Nephron progenitor cell (in vitro differentiated cells): Measurements from ENCODE around the gene INSRR.

Experiments used
- DNase-seq: peaks from one replicate; pipeline ENCODE4 v3.0.0; 2021
- H3K27ac Mint-ChIP-seq: 2 replicates; pipeline ENCODE4 v1.8.0; 2021; ENCODE audit warnings: mild to moderate bottlenecking, moderate library complexity, mixed read lengths
- H3K27me3 Mint-ChIP-seq: 2 replicates; pipeline ENCODE4 v1.8.0; 2021; ENCODE audit warnings: mild to moderate bottlenecking, low read depth, mixed read lengths; ENCODE audit not compliant: poor library complexity
- H3K36me3 Mint-ChIP-seq: 2 replicates; pipeline ENCODE4 v1.8.0; 2021; ENCODE audit warnings: low read depth, mixed read lengths
- H3K4me1 Mint-ChIP-seq: 2 replicates; pipeline ENCODE4 v1.8.0; 2021; ENCODE audit warnings: mixed read lengths
- H3K4me3 Mint-ChIP-seq: 2 replicates; pipeline ENCODE4 v1.8.0; 2021; ENCODE audit warnings: mild to moderate bottlenecking, moderate library complexity, mixed read lengths
- H3K9me3 Mint-ChIP-seq: 2 replicates; pipeline ENCODE4 v1.8.0; 2021; ENCODE audit warnings: mild to moderate bottlenecking, moderate library complexity, mixed read lengths
- CTCF ChIP-seq: fragments of 200-600 bp; sonication (generic); IDR thresholded peaks from 2 replicates; pipeline ENCODE4 v1.5.0; 2021; ENCODE audit warnings: antibody characterized with exemption

The INSRR gene

DNA sequence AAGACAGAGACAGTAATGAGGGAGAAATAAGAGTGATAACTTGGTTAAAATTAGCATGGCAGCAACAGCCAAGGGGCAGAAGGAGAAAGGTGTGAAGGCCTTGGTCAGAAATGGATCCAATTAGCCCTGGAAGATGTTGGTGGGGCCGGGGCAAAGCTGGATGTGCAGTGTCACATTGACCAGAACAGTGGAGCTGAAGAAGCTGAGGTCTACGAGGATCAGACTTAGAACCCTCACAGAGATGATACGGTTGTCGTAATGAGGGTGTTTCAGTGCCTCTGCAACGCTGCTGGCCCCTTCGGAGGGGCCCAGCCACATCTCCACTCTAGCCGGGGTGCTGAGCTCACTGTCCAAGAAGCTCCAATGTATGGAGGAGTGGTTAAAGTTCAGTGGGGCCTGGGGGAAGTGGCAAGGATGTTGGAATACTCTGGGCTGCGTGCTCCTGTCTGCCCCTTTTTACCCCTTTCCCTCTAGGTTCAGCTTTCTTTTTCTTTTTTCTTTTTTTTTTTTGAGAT, 56.4 kb downstream of the INSRR start:
- peaks cover 89% of the 10 kb centered on the region for H3K4me1 Mint-ChIP-seq
- H3K9me3 Mint-ChIP-seq: no peaks in the 10 kb centered on the region
- no peaks in the 10 kb centered on the region for H3K27me3 Mint-ChIP-seq
- no peak for TF ChIP-seq CTCF
- no peak for DNase-seq
- H3K36me3 Mint-ChIP-seq: peaks cover 20% of the 10 kb centered on the region
- no peak overlapping the region for H3K4me3 Mint-ChIP-seq
- H3K27ac Mint-ChIP-seq: peak overlapping the region; percentile 47

GRCh38 chr1:156801409-156802121, 57.4 kb downstream of the INSRR start:
- Mint-ChIP-seq H3K9me3 (no peaks in the 10 kb centered on the region), H3K27me3 (no peaks in the 10 kb centered on the region), H3K4me1 (peaks cover 91% of the 10 kb centered on the region), H3K36me3 (peaks cover 18% of the 10 kb centered on the region), H3K27ac (peak overlapping the region; percentile 33), H3K4me3 (peak overlapping the region; percentile 10)
- TF ChIP-seq CTCF: no peak
- DNase-seq: no peak

DNA sequence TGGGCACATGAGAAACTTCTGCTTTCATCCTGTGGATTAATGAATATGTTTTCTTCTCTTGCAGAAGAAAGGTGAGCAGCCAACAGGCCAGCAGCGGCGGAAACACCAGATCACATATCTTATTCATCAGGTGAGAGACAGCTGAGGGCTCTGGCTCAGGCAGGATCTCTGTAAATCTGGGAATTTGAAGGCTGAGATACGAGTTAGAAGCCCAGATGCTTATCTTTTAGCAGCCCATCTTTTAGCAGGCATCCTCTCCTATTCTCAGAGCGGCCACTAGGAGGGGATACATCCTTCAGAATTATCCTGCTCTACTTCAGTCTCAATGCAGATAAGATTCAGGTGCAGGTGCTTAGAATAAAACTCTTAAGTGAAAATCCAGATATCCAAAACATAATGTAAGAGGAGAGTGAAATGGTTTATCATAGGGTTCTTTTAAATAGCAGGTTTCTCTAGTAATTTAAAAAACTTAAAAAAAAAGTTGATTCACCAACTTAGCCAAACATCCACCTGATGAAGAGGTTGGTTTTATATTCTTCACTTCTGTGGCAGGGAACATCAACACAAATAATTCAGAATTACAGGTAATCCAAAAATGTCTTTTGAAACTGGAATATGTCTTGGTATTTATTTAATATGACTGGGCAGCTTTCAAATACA, 61.6 kb downstream of the INSRR start:
- peak overlapping the region; percentile 3 for H3K4me3 Mint-ChIP-seq
- H3K9me3 Mint-ChIP-seq: no peaks in the 10 kb centered on the region
- H3K27me3 Mint-ChIP-seq: no peaks in the 10 kb centered on the region
- TF ChIP-seq CTCF: peak; percentile 78
- peaks cover 73% of the 10 kb centered on the region for H3K4me1 Mint-ChIP-seq
- H3K36me3 Mint-ChIP-seq: peaks cover 46% of the 10 kb centered on the region
- no peak overlapping the region for H3K27ac Mint-ChIP-seq
- DNase-seq: peak; percentile 55

- Mint-ChIP-seq H3K27me3 (no peaks in the 10 kb centered on the region), H3K4me3 (peak overlapping the region; percentile 24), H3K27ac (peak overlapping the region; percentile 9), H3K9me3 (no peaks in the 10 kb centered on the region), H3K36me3 (peaks cover 55% of the 10 kb centered on the region), H3K4me1 (peaks cover 64% of the 10 kb centered on the region)
- no peak for DNase-seq
- no peak for TF ChIP-seq CTCF
Measured at GRCh38 chr1:156796340-156797097, 62.4 kb downstream of the INSRR start.

DNA sequence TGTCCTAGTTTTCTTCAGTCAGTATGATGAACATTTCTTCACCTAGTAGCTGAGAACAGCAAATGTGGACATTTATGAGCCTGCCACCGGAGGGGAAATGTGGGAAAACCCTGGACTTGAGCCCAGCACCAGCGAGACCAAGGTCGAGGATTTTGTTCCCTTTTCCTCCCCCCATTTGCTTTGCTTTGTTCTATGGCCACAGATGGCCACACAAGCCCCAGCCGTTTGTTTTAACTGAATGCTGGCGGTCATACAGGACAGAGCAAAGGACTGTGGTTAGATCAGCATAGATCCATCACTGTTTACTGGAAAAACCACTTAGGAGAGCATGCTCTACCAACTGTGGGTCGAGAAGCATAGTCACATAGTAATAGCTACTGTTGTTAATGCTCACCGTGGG, 63.1 kb downstream of the INSRR start:
- no peak overlapping the region for H3K4me3 Mint-ChIP-seq
- DNase-seq: no peak
- peaks cover 61% of the 10 kb centered on the region for H3K36me3 Mint-ChIP-seq
- peaks cover 57% of the 10 kb centered on the region for H3K4me1 Mint-ChIP-seq
- no peaks in the 10 kb centered on the region for H3K27me3 Mint-ChIP-seq
- no peaks in the 10 kb centered on the region for H3K9me3 Mint-ChIP-seq
- H3K27ac Mint-ChIP-seq: peak overlapping the region; percentile 33
- TF ChIP-seq CTCF: no peak
